ENCODE data around the gene MTM1. TPM values are rescaled to one million over a fixed set of nuclear protein-coding genes. Genes with fewer than 3 reads are reported as not detected.

The MTM1 gene
- total and polyA plus RNA-seq, 2 experiments from 2014 or later: 3.8 to 3.9 TPM

DNA sequence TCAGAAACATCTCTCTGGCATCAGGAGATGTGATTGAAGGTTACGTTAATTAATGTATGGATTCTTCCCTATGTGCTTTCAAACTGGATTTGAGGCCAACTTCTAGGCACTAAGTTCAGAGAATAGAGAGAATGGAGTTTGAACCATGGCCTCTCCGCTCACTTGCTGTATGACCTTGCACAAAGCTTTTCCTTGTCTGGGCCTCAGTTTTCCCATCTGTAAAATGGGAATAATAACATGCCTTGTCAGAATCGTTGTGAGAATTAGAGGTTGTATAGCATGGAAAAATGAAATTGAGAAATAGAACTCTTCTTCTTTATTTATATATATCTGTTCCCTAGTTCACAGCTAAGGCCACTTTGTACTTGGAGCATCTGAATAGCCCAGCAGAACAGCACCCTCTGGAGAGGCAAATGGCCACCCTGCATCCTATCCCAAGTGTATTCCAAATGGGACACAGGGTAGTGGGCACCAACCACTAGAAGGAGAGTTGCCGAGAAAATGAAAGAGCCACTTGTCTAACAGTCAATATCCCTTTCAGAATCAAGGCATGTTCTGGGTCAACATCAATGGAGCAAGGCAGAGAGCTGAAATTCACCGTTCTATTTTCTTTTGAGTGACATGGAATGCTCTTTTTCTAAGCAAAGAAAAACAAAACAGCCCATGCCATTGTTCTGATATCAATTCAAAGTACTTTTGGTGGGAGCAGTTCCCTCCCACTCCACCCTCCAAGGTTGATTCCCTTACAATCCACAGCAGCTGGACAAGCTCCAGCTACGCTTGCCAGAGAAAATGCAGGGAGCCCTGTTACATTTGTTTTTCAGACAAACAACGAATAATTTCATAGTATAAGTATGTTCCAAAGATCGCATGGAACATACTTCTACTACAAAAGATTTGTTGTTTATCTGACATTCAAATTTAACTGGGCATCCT, 23.3 kb upstream of the MTM1 start:
- Histone ChIP-seq H3K4me1 (ENCODE audit: low read depth) (no peaks in the 10 kb centered on the region), H3K36me3 (no peaks in the 10 kb centered on the region), H3K27ac (no peak overlapping the region), H3K4me3 (no peak overlapping the region), H3K27me3 (no peaks in the 10 kb centered on the region), H3K9me3 (ENCODE audit: low read depth) (no peaks in the 10 kb centered on the region)
- DNase-seq (ENCODE audit: low read depth in 1 of 2, low spot score in 1 of 2): peak in 1 of 2 donors; percentile 31
- TF ChIP-seq, protein P1, sequence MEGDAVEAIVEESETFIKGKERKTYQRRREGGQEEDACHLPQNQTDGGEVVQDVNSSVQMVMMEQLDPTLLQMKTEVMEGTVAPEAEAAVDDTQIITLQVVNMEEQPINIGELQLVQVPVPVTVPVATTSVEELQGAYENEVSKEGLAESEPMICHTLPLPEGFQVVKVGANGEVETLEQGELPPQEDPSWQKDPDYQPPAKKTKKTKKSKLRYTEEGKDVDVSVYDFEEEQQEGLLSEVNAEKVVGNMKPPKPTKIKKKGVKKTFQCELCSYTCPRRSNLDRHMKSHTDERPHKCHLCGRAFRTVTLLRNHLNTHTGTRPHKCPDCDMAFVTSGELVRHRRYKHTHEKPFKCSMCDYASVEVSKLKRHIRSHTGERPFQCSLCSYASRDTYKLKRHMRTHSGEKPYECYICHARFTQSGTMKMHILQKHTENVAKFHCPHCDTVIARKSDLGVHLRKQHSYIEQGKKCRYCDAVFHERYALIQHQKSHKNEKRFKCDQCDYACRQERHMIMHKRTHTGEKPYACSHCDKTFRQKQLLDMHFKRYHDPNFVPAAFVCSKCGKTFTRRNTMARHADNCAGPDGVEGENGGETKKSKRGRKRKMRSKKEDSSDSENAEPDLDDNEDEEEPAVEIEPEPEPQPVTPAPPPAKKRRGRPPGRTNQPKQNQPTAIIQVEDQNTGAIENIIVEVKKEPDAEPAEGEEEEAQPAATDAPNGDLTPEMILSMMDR (IDR thresholded peaks at IDR 0.05; ENCODE audit: low read depth, low read length): no peak

DNA sequence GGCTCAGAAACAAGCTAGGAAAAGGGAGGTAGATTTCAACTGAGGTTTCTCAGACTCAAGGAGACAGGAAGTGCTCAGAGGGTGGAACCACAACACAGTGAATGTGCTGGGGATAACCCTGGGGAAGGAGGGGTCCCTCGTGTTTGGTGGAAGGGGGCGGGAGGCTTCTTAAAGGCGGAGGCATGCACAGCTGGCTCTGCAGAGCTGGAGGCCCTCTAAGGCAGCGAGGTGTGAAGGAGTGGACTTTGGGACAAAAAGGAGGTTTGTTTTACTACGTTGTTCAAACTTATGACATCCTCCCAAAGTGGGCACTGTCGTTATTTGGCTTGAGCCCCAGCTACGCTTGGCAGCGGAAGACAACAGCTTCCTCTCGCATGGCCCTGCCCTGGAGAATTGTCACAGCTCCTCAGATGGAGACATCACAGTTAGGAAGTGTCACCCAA, 21.7 kb upstream of the MTM1 start:
- TF ChIP-seq, protein P1 (IDR thresholded peaks at IDR 0.05; ENCODE audit: low read depth, low read length): no peak
- H3K9me3 ChIP-seq (ENCODE audit: low read depth): no peaks in the 10 kb centered on the region

GRCh38 chrX:150547375-150548115, 20.9 kb upstream of the MTM1 start:
- Histone ChIP-seq H3K4me3 (no peak overlapping the region), H3K36me3 (no peaks in the 10 kb centered on the region), H3K27ac (no peak overlapping the region), H3K4me1 (ENCODE audit: low read depth) (no peaks in the 10 kb centered on the region), H3K9me3 (ENCODE audit: low read depth) (no peaks in the 10 kb centered on the region), H3K27me3 (no peaks in the 10 kb centered on the region)
- TF ChIP-seq, protein P1 (IDR thresholded peaks at IDR 0.05; ENCODE audit: low read depth, low read length): no peak
- peak; percentile 65 to 73 for DNase-seq (ENCODE audit: low read depth in 1 of 2, low spot score in 1 of 2)

More for the DNA sequence above, 21.7 kb upstream of the MTM1 start:
- Histone ChIP-seq H3K27ac (no peak overlapping the region), H3K36me3 (no peaks in the 10 kb centered on the region), H3K4me3 (no peak overlapping the region), H3K27me3 (no peaks in the 10 kb centered on the region), H3K4me1 (ENCODE audit: low read depth) (no peaks in the 10 kb centered on the region)
- DNase-seq (ENCODE audit: low read depth in 1 of 2, low spot score in 1 of 2): no peak

- TF ChIP-seq, protein P1 (IDR thresholded peaks at IDR 0.05; ENCODE audit: low read depth, low read length): no peak
- no peak for DNase-seq (ENCODE audit: low read depth in 1 of 2, low spot score in 1 of 2)
- Histone ChIP-seq H3K9me3 (ENCODE audit: low read depth) (no peaks in the 10 kb centered on the region), H3K27me3 (no peaks in the 10 kb centered on the region), H3K4me3 (no peak overlapping the region), H3K27ac (no peak overlapping the region), H3K36me3 (no peaks in the 10 kb centered on the region), H3K4me1 (ENCODE audit: low read depth) (no peaks in the 10 kb centered on the region)
These were observed 20.2 kb upstream of the MTM1 start for GRCh38 chrX:150548251-150548650.

DNA sequence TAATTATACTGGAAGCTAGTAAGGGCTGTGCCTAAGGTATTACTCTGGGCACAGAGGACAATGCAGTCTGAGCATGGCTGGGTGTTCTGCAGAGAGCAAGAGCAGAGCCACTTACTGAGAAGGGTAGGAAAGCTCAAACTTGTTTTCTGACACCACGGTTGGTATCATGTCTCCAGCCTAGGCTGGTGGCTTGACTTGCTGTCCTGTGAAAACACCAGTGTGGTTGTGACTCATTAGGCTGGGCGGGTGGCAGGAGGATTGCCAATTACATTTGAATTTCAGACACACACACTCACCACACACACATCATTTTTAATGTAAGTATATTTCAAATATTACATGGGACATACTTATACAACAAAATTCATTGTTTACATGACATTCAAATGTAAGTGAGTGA, 19.7 kb upstream of the MTM1 start:
- no peaks in the 10 kb centered on the region for H3K4me1 ChIP-seq (ENCODE audit: low read depth)
- no peak for DNase-seq (ENCODE audit: low read depth in 1 of 2, low spot score in 1 of 2)
- no peaks in the 10 kb centered on the region for H3K36me3 ChIP-seq
- TF ChIP-seq, protein P1 (IDR thresholded peaks at IDR 0.05; ENCODE audit: low read depth, low read length): no peak
- H3K27ac ChIP-seq: no peak overlapping the region
- no peak overlapping the region for H3K4me3 ChIP-seq
- no peaks in the 10 kb centered on the region for H3K9me3 ChIP-seq (ENCODE audit: low read depth)
- no peaks in the 10 kb centered on the region for H3K27me3 ChIP-seq
